GM19099 (cell line): ENCODE results near the gene ANTKMT.

Experiments
- POLR2A ChIP-seq: IDR thresholded peaks from 3 replicates; pipeline ENCODE4 v1.6.1; 2011; ENCODE audit warnings: low read depth; ENCODE audit not compliant: insufficient read length; ENCODE audit errors: extremely low read depth

ANTKMT gene

GRCh38 chr16:726188-726437, 5.2 kb downstream of the ANTKMT start:
- no peak for TF ChIP-seq POLR2A

GRCh38 chr16:726438-727290, 5.7 kb downstream of the ANTKMT start, which contains the start of the genes CCDC78 and HAGHL:
CCDC78 (minus strand) TSS chr16:726443; CDS start chr16:726367, 76 bp downstream.
HAGHL (plus strand) TSS chr16:727106; CDS start chr16:727510, 404 bp downstream.
- TF ChIP-seq POLR2A = peak; percentile 6

- TF ChIP-seq POLR2A = no peak
These were observed 6.5 kb downstream of the ANTKMT start for GRCh38 chr16:727291-727977.

GRCh38 chr16:728131-728889, 7.4 kb downstream of the ANTKMT start:
- peak; percentile 39 for TF ChIP-seq POLR2A

- no peak for TF ChIP-seq POLR2A
These were observed 8.2 kb downstream of the ANTKMT start for GRCh38 chr16:728890-729744.

GRCh38 chr16:729768-730665, 9.1 kb downstream of the ANTKMT start:
- no peak for TF ChIP-seq POLR2A

GRCh38 chr16:730666-731509, 9.9 kb downstream of the ANTKMT start:
- TF ChIP-seq POLR2A = no peak

GRCh38 chr16:732332-732731, 11.4 kb downstream of the ANTKMT start:
- no peak for TF ChIP-seq POLR2A

- TF ChIP-seq POLR2A = no peak
These were observed 12.0 kb downstream of the ANTKMT start for GRCh38 chr16:732936-733335.

GRCh38 chr16:733382-734207, 12.6 kb downstream of the ANTKMT start:
- no peak for TF ChIP-seq POLR2A

- TF ChIP-seq POLR2A = no peak
These were observed 13.4 kb downstream of the ANTKMT start for GRCh38 chr16:734208-734980.
